ENCODE results near the gene SLC26A8.

DNA sequence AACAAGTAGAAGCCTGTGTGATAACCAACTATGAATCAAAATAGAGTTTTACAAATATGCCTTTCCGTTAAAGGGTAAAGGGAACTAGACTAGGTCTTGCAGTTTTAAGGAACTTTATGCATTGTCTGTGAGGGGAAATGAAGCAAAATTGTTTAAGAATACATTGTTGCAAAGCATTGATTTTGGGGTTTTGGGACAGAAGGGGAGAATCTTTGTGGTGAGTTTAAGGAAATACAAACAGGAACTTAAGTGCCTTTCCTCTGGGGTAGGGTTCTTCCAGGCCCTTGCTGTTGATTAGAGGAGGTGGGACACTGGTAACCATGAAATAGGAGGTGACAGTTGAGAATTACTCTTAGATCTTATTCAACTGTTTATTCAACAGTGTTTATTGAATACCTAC is 7.8 kb upstream of the SLC26A8 start:
- TF ChIP-seq, protein P1, sequence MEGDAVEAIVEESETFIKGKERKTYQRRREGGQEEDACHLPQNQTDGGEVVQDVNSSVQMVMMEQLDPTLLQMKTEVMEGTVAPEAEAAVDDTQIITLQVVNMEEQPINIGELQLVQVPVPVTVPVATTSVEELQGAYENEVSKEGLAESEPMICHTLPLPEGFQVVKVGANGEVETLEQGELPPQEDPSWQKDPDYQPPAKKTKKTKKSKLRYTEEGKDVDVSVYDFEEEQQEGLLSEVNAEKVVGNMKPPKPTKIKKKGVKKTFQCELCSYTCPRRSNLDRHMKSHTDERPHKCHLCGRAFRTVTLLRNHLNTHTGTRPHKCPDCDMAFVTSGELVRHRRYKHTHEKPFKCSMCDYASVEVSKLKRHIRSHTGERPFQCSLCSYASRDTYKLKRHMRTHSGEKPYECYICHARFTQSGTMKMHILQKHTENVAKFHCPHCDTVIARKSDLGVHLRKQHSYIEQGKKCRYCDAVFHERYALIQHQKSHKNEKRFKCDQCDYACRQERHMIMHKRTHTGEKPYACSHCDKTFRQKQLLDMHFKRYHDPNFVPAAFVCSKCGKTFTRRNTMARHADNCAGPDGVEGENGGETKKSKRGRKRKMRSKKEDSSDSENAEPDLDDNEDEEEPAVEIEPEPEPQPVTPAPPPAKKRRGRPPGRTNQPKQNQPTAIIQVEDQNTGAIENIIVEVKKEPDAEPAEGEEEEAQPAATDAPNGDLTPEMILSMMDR (IDR thresholded peaks at IDR 0.05), result no peak
- TF ChIP-seq POLR2A (IDR thresholded peaks at IDR 0.05), result no peak
